HepG2 (cell line): Measurements from ENCODE around the gene FNDC8. TPM values are rescaled to one million over a fixed set of nuclear protein-coding genes. Genes with fewer than 3 reads are reported as not detected.
A peak's percentile ranks its signal among the peaks of the same experiment; 100 is the strongest.

ENCODE experiments used
- AGO2 ChIP-seq: fragments of 200-400 bp; formaldehyde crosslinking; optimal IDR thresholded peaks from 2 replicates; pipeline ENCODE3; 2017; ENCODE audit warnings: mild to moderate bottlenecking, low read depth, low read length, moderate library complexity
- IRF2 ChIP-seq: IDR thresholded peaks from 2 replicates; pipeline ENCODE4 v1.6.1; 2018; ENCODE audit warnings: missing genetic modification reagents, missing compliant biosample characterization
- KDM2A ChIP-seq: sonication (generic); formaldehyde crosslinking; IDR thresholded peaks from 2 replicates; pipeline ENCODE4 v1.4.0; 2020; ENCODE audit warnings: low read depth, missing genetic modification reagents, borderline replicate concordance
- LRRFIP1 ChIP-seq: sonication (generic); formaldehyde crosslinking; conservative IDR thresholded peaks from 2 replicates; pipeline ENCODE4 v1.4.0; 2020; ENCODE audit warnings: missing genetic modification reagents
- NFIB ChIP-seq: sonication (generic); formaldehyde crosslinking; IDR thresholded peaks from 2 replicates; pipeline ENCODE4 v1.9.0; 2021; ENCODE audit warnings: missing genetic modification reagents, mild to moderate bottlenecking, borderline replicate concordance
- NONO ChIP-seq, 2 experiments: fragments of 450-650 bp in 1 of 2; sonication (generic) in 1 of 2; formaldehyde crosslinking in 1 of 2; IDR thresholded peaks in 1 of 2; conservative IDR thresholded peaks in 1 of 2; 2 replicates each; pipeline versions ENCODE4 v1.6.1 to v1.8.0; 2017 to 2022; ENCODE audit warnings: mild to moderate bottlenecking in 1 of 2, missing genetic modification reagents in 1 of 2, moderate library complexity in 1 of 2
- POGK ChIP-seq: sonication (generic); formaldehyde crosslinking; conservative IDR thresholded peaks from 2 replicates; pipeline ENCODE4 v1.8.0; 2022; ENCODE audit warnings: mild to moderate bottlenecking, moderate library complexity, missing genetic modification reagents
- RBFOX2 ChIP-seq: fragments of 200-400 bp; formaldehyde crosslinking; IDR thresholded peaks from 2 replicates; pipeline ENCODE4 v1.6.1; 2017; ENCODE audit warnings: low read depth, mild to moderate bottlenecking, low read length
- SALL2 ChIP-seq: sonication (generic); formaldehyde crosslinking; IDR thresholded peaks from 2 replicates; pipeline ENCODE4 v1.8.1; 2023; ENCODE audit warnings: mild to moderate bottlenecking, missing genetic modification reagents, inconsistent platforms
- SKI ChIP-seq: fragments of 450-650 bp; IDR thresholded peaks from one replicate; pipeline ENCODE4 v1.6.1; 2018; ENCODE audit warnings: mild to moderate bottlenecking; ENCODE audit not compliant: partially characterized antibody
- SP2 ChIP-seq: sonication (generic); formaldehyde crosslinking; IDR thresholded peaks from 2 replicates; pipeline ENCODE4 v1.5.1; 2020; ENCODE audit warnings: mild to moderate bottlenecking, missing genetic modification reagents
- SP4 ChIP-seq: sonication (generic); formaldehyde crosslinking; IDR thresholded peaks from 2 replicates; pipeline ENCODE4 v1.8.1; 2023; ENCODE audit warnings: mild to moderate bottlenecking, missing genetic modification reagents
- ZNF276 ChIP-seq: sonication (generic); formaldehyde crosslinking; IDR thresholded peaks from 2 replicates; pipeline ENCODE4 v1.4.0; 2020; ENCODE audit warnings: mild to moderate bottlenecking, low read depth, missing genetic modification reagents
- ZNF446 ChIP-seq: sonication (generic); formaldehyde crosslinking; IDR thresholded peaks from 2 replicates; pipeline ENCODE4 v1.5.0; 2020; ENCODE audit warnings: mild to moderate bottlenecking, missing genetic modification reagents
- ZNF512 ChIP-seq: sonication (generic); formaldehyde crosslinking; IDR thresholded peaks from 2 replicates; pipeline ENCODE4 v1.4.0; 2020; ENCODE audit warnings: mild to moderate bottlenecking, missing genetic modification reagents
- ZNF788 ChIP-seq: sonication (generic); formaldehyde crosslinking; IDR thresholded peaks from 2 replicates; pipeline ENCODE4 v1.5.0; 2020; ENCODE audit warnings: mild to moderate bottlenecking, missing genetic modification reagents, borderline replicate concordance
- polyA plus RNA-seq, 8 experiments: library from polyadenylated mRNA; depleted of rRNA in 3 of 8; stranded (reverse) in 7 of 8; unstranded in 1 of 8; fragments of >200 nt; fragmentation: Illumina TruSeq in 4 of 8; extraction: Trizol in 4 of 8; gene quantifications; 2 replicates each; pipeline versions ENCODE4 v1.2.1 to v1.2.3, GENCODE V29; 2011 to 2016; ENCODE audit warnings: low read depth in 4 of 8, missing spikeins in 1 of 8, mixed read lengths in 1 of 8; ENCODE audit not compliant: insufficient read depth in 1 of 8
- total RNA-seq, 5 experiments: library from RNA; depleted of rRNA; stranded (reverse); fragments of >200 nt; fragmentation: Illumina TruSeq; extraction: Trizol; gene quantifications; 2 replicates each; pipeline ENCODE4 v1.2.3, GENCODE V29; 2016; ENCODE audit warnings: low read depth in 1 of 5
- TF ChIP-seq, protein P1 (sequence below): sonication (generic); formaldehyde crosslinking; IDR thresholded peaks from 2 replicates; pipeline ENCODE4 v1.4.0; 2020; ENCODE audit warnings: missing genetic modification reagents

The FNDC8 gene
- total and polyA plus RNA-seq, 2 of the 13 experiments (the other 11 are each of a cell fraction or from before 2014, with no cell fraction given) = not detected

DNA sequence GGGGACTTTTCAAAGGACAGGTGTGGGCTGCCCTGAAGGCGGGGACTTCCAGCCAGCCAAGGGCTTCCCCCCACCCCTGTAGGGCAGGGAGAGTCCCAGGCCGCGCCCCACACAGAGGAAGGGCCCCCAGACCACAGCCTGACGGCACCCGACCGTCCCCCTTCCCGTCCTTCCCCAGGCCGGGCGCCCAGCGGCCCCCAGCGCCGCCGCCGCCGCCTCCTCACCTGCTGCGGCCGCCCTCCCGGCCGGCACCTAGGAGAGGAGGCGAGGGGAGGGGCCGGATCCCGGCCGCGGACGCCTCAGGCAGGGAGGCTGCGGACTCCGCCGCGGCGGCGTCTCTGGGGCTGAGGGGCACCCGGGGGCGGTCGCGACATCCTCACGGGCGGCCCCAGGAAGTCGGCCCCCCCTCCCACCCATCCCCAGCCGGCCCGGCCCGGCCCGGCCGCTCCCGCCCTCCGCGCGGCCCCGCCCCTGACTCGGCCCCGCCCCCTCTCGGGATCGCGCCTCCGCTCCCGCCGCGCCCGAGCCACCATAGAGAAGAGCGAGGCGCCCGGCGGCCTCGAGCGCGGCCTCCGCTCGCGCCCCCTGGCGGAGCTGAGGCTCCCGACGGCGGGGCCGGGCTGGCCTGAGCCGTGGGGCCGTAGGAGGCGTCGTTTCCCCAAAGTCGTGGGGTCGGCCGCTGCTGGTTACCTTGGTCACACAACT lies 32.4 kb upstream of the FNDC8 start (continued):
- TF ChIP-seq ZNF446 (CRISPR knock-in tag) (peak; percentile 38; the same call in 1 of the 2 replicates), ZNF276 (no peak), LRRFIP1 (CRISPR knock-in tag) (no peak), IRF2 (CRISPR knock-in tag) (peak; percentile 22; the same call in 1 of the 2 replicates), ZNF512 (CRISPR knock-in tag) (no peak), SKI (peak; percentile 65), SP2 (no peak), POGK (CRISPR knock-in tag) (peak; percentile 67), RBFOX2 (peak; percentile 88), ZNF788 (0 out of 2 replicates have a peak, but pooled peaks have one; percentile 5), AGO2 (peak; percentile 81), NFIB (CRISPR knock-in tag) (no peak), KDM2A (CRISPR knock-in tag) (peak; percentile 34; the same call in 1 of the 2 replicates), SALL2 (CRISPR knock-in tag) (peak; percentile 36; the same call in 1 of the 2 replicates), SP4 (peak; percentile 40; the same call in 1 of the 2 replicates), NONO (IDR thresholded peaks at IDR 0.05) (no peak), NONO (CRISPR knock-in tag; conservative IDR thresholded peaks at IDR 0.05) (peak; percentile 56)
- TF ChIP-seq, protein P1, sequence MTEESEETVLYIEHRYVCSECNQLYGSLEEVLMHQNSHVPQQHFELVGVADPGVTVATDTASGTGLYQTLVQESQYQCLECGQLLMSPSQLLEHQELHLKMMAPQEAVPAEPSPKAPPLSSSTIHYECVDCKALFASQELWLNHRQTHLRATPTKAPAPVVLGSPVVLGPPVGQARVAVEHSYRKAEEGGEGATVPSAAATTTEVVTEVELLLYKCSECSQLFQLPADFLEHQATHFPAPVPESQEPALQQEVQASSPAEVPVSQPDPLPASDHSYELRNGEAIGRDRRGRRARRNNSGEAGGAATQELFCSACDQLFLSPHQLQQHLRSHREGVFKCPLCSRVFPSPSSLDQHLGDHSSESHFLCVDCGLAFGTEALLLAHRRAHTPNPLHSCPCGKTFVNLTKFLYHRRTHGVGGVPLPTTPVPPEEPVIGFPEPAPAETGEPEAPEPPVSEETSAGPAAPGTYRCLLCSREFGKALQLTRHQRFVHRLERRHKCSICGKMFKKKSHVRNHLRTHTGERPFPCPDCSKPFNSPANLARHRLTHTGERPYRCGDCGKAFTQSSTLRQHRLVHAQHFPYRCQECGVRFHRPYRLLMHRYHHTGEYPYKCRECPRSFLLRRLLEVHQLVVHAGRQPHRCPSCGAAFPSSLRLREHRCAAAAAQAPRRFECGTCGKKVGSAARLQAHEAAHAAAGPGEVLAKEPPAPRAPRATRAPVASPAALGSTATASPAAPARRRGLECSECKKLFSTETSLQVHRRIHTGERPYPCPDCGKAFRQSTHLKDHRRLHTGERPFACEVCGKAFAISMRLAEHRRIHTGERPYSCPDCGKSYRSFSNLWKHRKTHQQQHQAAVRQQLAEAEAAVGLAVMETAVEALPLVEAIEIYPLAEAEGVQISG (CRISPR knock-in tag) = peak; percentile 99
